Erythroblast (primary cell): ENCODE results near the gene TPK1.

Source experiments
- GATA1 ChIP-seq: IDR thresholded peaks from 2 replicates; pipeline ENCODE4 v1.6.1; 2011; ENCODE audit warnings: low read depth, mild to moderate bottlenecking, control low read depth, low read length, moderate library complexity
- POLR2A ChIP-seq: IDR thresholded peaks from 2 replicates; pipeline ENCODE4 v1.6.1; 2011; ENCODE audit warnings: mild to moderate bottlenecking, low read length

DNA sequence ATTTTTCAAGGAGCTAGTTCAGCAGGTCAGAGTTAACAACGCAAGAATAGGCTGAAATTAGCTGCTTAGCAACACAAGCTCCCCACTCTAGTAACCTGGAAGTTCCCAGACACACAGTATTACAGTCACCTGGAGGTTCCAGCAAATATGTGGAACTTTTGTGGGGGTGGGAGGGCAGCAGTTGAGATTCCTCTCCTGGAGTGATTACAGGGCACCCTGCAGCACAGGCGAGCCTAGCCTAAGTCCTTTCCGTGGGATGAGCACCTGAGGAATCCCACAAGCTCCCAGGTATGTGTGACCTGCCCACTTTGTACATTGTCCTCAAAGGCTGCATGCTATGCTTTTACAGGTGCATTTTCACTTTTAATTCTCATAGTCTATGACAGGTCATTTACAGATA lies 13.6 kb downstream of the TPK1 start:
- TF ChIP-seq POLR2A (no peak), GATA1 (no peak)
